Lung (tissue), 12 donors: ENCODE data around the gene LRRC25. TPM values are rescaled to one million over a fixed set of nuclear protein-coding genes. Genes with fewer than 3 reads are reported as not detected.
A peak's percentile ranks its signal among the peaks of the same experiment; 100 is the strongest.

ENCODE experiments used
- ATAC-seq: fragments of 200-7000 bp; cut with Tn5 transposase; one replicate; pipeline ENCODE4 v1.9.1; 2020; ENCODE audit warnings: moderate number of reproducible peaks; ENCODE audit not compliant: insufficient read depth, low FRiP score
- DNase-seq, 3 donors: peaks; one replicate each; pipeline ENCODE4 v3.0.0-alpha.2; 2013 to 2017
- H3K27ac ChIP-seq, 2 donors: one replicate each; pipeline ENCODE4 v1.5.1; 2013; ENCODE audit warnings: mild to moderate bottlenecking in 2 of 2, moderate library complexity in 2 of 2, control low read depth in 1 of 2, inconsistent platforms in 1 of 2, low read depth in 1 of 2, low read length in 1 of 2
- H3K27me3 ChIP-seq, 3 donors: one replicate each; pipeline ENCODE4 v1.5.1; 2013; ENCODE audit warnings: low read length in 2 of 3; ENCODE audit not compliant: control insufficient read depth in 3 of 3, insufficient read depth in 3 of 3
- H3K36me3 ChIP-seq, 4 donors: one replicate each; pipeline ENCODE4 v1.5.1; 2013; ENCODE audit warnings: low read length in 4 of 4, mild to moderate bottlenecking in 1 of 4, moderate library complexity in 1 of 4; ENCODE audit not compliant: control insufficient read depth in 4 of 4, insufficient read depth in 4 of 4
- H3K4me1 ChIP-seq, 5 donors: one replicate each; pipeline ENCODE4 v1.5.1; 2013; ENCODE audit warnings: low read length in 5 of 5, mild to moderate bottlenecking in 2 of 5, moderate library complexity in 1 of 5; ENCODE audit not compliant: control insufficient read depth in 5 of 5, insufficient read depth in 5 of 5
- H3K4me3 ChIP-seq: one replicate; pipeline ENCODE4 v1.5.1; 2013; ENCODE audit warnings: mild to moderate bottlenecking, control low read depth, moderate library complexity
- H3K9ac ChIP-seq, 2 donors: one replicate each; pipeline ENCODE4 v1.5.1; 2013; ENCODE audit warnings: low read length in 2 of 2, control low read depth in 1 of 2; ENCODE audit not compliant: insufficient read depth in 1 of 2
- H3K9me3 ChIP-seq, 4 donors: one replicate each; pipeline ENCODE4 v1.5.1; 2013; ENCODE audit warnings: low read length in 3 of 4, mild to moderate bottlenecking in 1 of 4, moderate library complexity in 1 of 4; ENCODE audit not compliant: control insufficient read depth in 4 of 4, insufficient read depth in 3 of 4
- CTCF ChIP-seq: IDR thresholded peaks from 2 replicates; pipeline ENCODE4 v1.5.1; 2012; ENCODE audit warnings: mild to moderate bottlenecking; ENCODE audit errors: control extremely low read depth, extremely low read depth
- WGBS, 2 donors: extraction: QIAGEN DNeasy Blood & Tissue Kit; methylation state at CpG; one replicate each; pipeline ENCODE4 v1.1.7; 2013; 5-methylcytosine and 5-hydroxymethylcytosine counted together
- polyA plus RNA-seq, 2 donors: library from polyadenylated mRNA; stranded (reverse); fragments of 200-250 nt; gene quantifications; one replicate each; pipeline ENCODE4 v1.2.1, GENCODE V29; 2013
- total RNA-seq, 2 donors: library from RNA; depleted of rRNA in 1 of 2; stranded (reverse); fragments of >200 nt in 1 of 2; gene quantifications; one replicate each; pipeline ENCODE4 v1.2.1, GENCODE V29; 2014 to 2021
- donor health status: control.
- donor health status: control.
- donor health status: Bipolar disorder and iron deficiency.
- donor health status: healthy.
- donor health status: DM: yes; HTN: yes; CAD: no.

Gene LRRC25
- total and polyA plus RNA-seq, 4 donors: 8.5 to 119 (median 27.0) TPM

GRCh38 chr19:18436671-18437490 is 39.5 kb upstream of the LRRC25 start:
- peak overlapping the region in 1 of 2 donors; percentile 12 for H3K27ac ChIP-seq
- H3K9ac ChIP-seq: no peak overlapping the region
- no peaks in the 10 kb centered on the region for H3K27me3 ChIP-seq
- DNase-seq (peak; percentile 88 to 93 (median 92)), ATAC-seq (peak; percentile 36)
- WGBS, 2 donors: 8 to 21% methylated on average over 45 to 67 of the region's 67 CpGs
- peaks cover 0 to 40% (median 18%) of the 10 kb centered on the region in 5 donors for H3K4me1 ChIP-seq
- no peaks in the 10 kb centered on the region for H3K9me3 ChIP-seq
- TF ChIP-seq CTCF: no peak
- H3K4me3 ChIP-seq: peak overlapping the region; percentile 37
- peaks cover 0 to 4% (median 0%) of the 10 kb centered on the region in 4 donors for H3K36me3 ChIP-seq

GRCh38 chr19:18435842-18436670 is 38.6 kb upstream of the LRRC25 start:
- H3K27ac ChIP-seq: peak overlapping the region in 1 of 2 donors; percentile 12
- TF ChIP-seq CTCF: no peak

GRCh38 chr19:18435178-18435841 is 37.9 kb upstream of the LRRC25 start:
- no peak for ATAC-seq

More at GRCh38 chr19:18435842-18436670, 38.6 kb upstream of the LRRC25 start:
- Histone ChIP-seq H3K27me3 (no peaks in the 10 kb centered on the region), H3K4me1 (peaks cover 0 to 40% (median 18%) of the 10 kb centered on the region in 5 donors), H3K4me3 (no peak overlapping the region), H3K9ac (no peak overlapping the region), H3K36me3 (peaks cover 0 to 2% (median 0%) of the 10 kb centered on the region in 4 donors), H3K9me3 (no peaks in the 10 kb centered on the region)
- ATAC-seq: no peak
- WGBS, 2 donors: 83 to 86% methylated on average over 45 to 46 of the region's 46 CpGs
- no peak for DNase-seq

More at GRCh38 chr19:18435178-18435841, 37.9 kb upstream of the LRRC25 start:
- H3K36me3 ChIP-seq: peaks cover 0 to 6% (median 0%) of the 10 kb centered on the region in 4 donors
- no peaks in the 10 kb centered on the region for H3K27me3 ChIP-seq
- DNase-seq: no peak
- H3K27ac ChIP-seq: no peak overlapping the region
- H3K4me3 ChIP-seq: no peak overlapping the region
- TF ChIP-seq CTCF: no peak
- H3K9ac ChIP-seq: no peak overlapping the region
- no peaks in the 10 kb centered on the region for H3K9me3 ChIP-seq
- WGBS, 2 donors: 95% methylated on average over 48 to 49 of the region's 49 CpGs
- H3K4me1 ChIP-seq: peaks cover 0 to 40% (median 15%) of the 10 kb centered on the region in 5 donors
